Occipital lobe (tissue), 2 donors: ENCODE data around the gene DDX19B. TPM values are rescaled to one million over a fixed set of nuclear protein-coding genes. Genes with fewer than 3 reads are reported as not detected.
A peak's percentile ranks its signal among the peaks of the same experiment; 100 is the strongest.
"Not testable (repeated sequence)": the region's sequence is repeated elsewhere in the genome, so short reads cannot be mapped to it uniquely, and the experiment has no call there.

Experiments used
- DNase-seq: peaks from one replicate; lab custom pipeline; 2025; lab: John Stamatoyannopoulos, UW
- total RNA-seq: library from RNA; depleted of rRNA; stranded (reverse); fragments of >200 nt; gene quantifications from one replicate; pipeline ENCODE4 v1.2.3, GENCODE V29; 2014

The DDX19B gene
- total RNA-seq, 1 donor from 2014 or later: 25.3 TPM

GRCh38 chr16:70348991-70349390 is 50.0 kb downstream of the DDX19B start:
- DNase-seq: no peak

GRCh38 chr16:70349783-70350182 is 50.8 kb downstream of the DDX19B start:
- DNase-seq: no peak

- DNase-seq: no peak
Measured at GRCh38 chr16:70359552-70359951, 60.6 kb downstream of the DDX19B start.

GRCh38 chr16:70364399-70364798 is 65.4 kb downstream of the DDX19B start:
- DNase-seq: no peak

- not testable (repeated sequence) for DNase-seq
Measured at GRCh38 chr16:70370145-70370544, 71.2 kb downstream of the DDX19B start.

- no peak for DNase-seq
Measured at GRCh38 chr16:70370924-70371323, 71.9 kb downstream of the DDX19B start.

- DNase-seq: no peak
Measured at GRCh38 chr16:70372921-70373728, 74.1 kb downstream of the DDX19B start.

GRCh38 chr16:70374213-70374612 is 75.2 kb downstream of the DDX19B start:
- no peak for DNase-seq

- peak; percentile 53 for DNase-seq
Measured at GRCh38 chr16:70375636-70376611, 76.9 kb downstream of the DDX19B start.

GRCh38 chr16:70377782-70378181 is 78.8 kb downstream of the DDX19B start:
- no peak for DNase-seq

- DNase-seq: no peak
Measured at GRCh38 chr16:70378869-70379493, 80.0 kb downstream of the DDX19B start.

GRCh38 chr16:70380248-70380918 is 81.4 kb downstream of the DDX19B start:
- peak; percentile 61 for DNase-seq

- peak; percentile 97 for DNase-seq
Measured at GRCh38 chr16:70380919-70381603, 82.1 kb downstream of the DDX19B start.

- DNase-seq: no peak
Measured at GRCh38 chr16:70381604-70382342, 82.8 kb downstream of the DDX19B start.

- DNase-seq: no peak
Measured at GRCh38 chr16:70383421-70383960, 84.5 kb downstream of the DDX19B start.
